ENCODE results near the gene ILDR1.

Gene ILDR1

GRCh38 chr3:121963608-121964007 lies 58.4 kb downstream of the ILDR1 start:
- no peak overlapping the region for H3K27ac ChIP-seq
- TF ChIP-seq CTCF (IDR thresholded peaks at IDR 0.05): no peak
- TF ChIP-seq ZFX (IDR thresholded peaks at IDR 0.05; ENCODE audit: borderline replicate concordance): no peak

GRCh38 chr3:121962443-121962842 lies 59.6 kb downstream of the ILDR1 start:
- no peak overlapping the region for H3K27ac ChIP-seq
- TF ChIP-seq CTCF (IDR thresholded peaks at IDR 0.05) (no peak), ZFX (IDR thresholded peaks at IDR 0.05; ENCODE audit: borderline replicate concordance) (no peak)

GRCh38 chr3:121961283-121961682 lies 60.8 kb downstream of the ILDR1 start:
- H3K27ac ChIP-seq: no peak overlapping the region
- TF ChIP-seq ZFX (IDR thresholded peaks at IDR 0.05; ENCODE audit: borderline replicate concordance): no peak
- TF ChIP-seq CTCF (IDR thresholded peaks at IDR 0.05): no peak

GRCh38 chr3:121958801-121959200 lies 63.2 kb downstream of the ILDR1 start:
- no peak overlapping the region for H3K27ac ChIP-seq
- TF ChIP-seq CTCF (IDR thresholded peaks at IDR 0.05) (no peak), ZFX (IDR thresholded peaks at IDR 0.05; ENCODE audit: borderline replicate concordance) (no peak)

- TF ChIP-seq CTCF (IDR thresholded peaks at IDR 0.05) (no peak), ZFX (IDR thresholded peaks at IDR 0.05; ENCODE audit: borderline replicate concordance) (no peak)
- H3K27ac ChIP-seq: no peak overlapping the region
Observed at GRCh38 chr3:121957674-121958415, 64.2 kb downstream of the ILDR1 start.

GRCh38 chr3:121956363-121956762 lies 65.7 kb downstream of the ILDR1 start:
- TF ChIP-seq CTCF (IDR thresholded peaks at IDR 0.05) (no peak), ZFX (IDR thresholded peaks at IDR 0.05; ENCODE audit: borderline replicate concordance) (no peak)
- no peak overlapping the region for H3K27ac ChIP-seq

GRCh38 chr3:121951291-121951919 lies 70.6 kb downstream of the ILDR1 start:
- TF ChIP-seq CTCF (IDR thresholded peaks at IDR 0.05) (no peak), ZFX (IDR thresholded peaks at IDR 0.05; ENCODE audit: borderline replicate concordance) (no peak)
- no peak overlapping the region for H3K27ac ChIP-seq
